Mucosa of gallbladder (tissue), 1 donor: Measurements from ENCODE around the gene CREBBP. TPM values are rescaled to one million over a fixed set of nuclear protein-coding genes. Genes with fewer than 3 reads are reported as not detected.
A peak's percentile ranks its signal among the peaks of the same experiment; 100 is the strongest.
"Not testable (repeated sequence)": the region's sequence is repeated elsewhere in the genome, so short reads cannot be mapped to it uniquely, and the experiment has no call there.

ENCODE experiments used
- DNase-seq: peaks from one replicate; pipeline ENCODE4 v3.0.0-alpha.2; 2020; ENCODE audit warnings: low spot score
- total RNA-seq: library from RNA; stranded (reverse); gene quantifications from one replicate; pipeline ENCODE4 v1.2.1, GENCODE V29; 2021
- donor health status: DM: no; HTN: no; CAD: no.

Gene CREBBP
- total RNA-seq, result 74.6 TPM

GRCh38 chr16:3880623-3881498 lies at the start of gene CREBBP:
Gene CREBBP (minus strand): TSS chr16:3880713. CDS start chr16:3879916, 797 bp downstream.
- peak; percentile 89 for DNase-seq

DNA sequence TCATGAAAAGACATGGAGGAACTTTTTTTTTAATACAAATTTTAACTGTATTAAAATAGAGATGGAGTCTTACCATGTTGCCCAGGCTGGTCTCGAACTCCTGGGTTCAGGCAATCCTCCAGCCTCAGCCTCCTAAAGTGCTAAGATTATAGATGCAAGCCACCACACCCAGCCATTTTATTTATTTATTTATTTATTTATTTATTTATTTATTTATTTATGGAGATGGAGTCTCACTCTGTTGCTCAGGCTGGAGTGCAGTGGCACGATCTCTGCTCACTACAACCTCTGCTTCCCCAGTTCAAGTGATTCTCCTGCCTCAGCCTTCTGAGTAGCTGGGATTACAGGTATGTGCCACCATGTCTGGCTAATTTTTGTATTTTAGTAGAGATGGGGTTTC lies 46.6 kb upstream of the CREBBP start:
- DNase-seq, result not testable (repeated sequence)

GRCh38 chr16:3924763-3925162 lies 44.2 kb upstream of the CREBBP start:
- no peak for DNase-seq

GRCh38 chr16:3922241-3922640 lies 41.7 kb upstream of the CREBBP start:
- DNase-seq, result no peak

GRCh38 chr16:3920206-3920605 lies 39.7 kb upstream of the CREBBP start:
- no peak for DNase-seq

GRCh38 chr16:3919413-3919812 lies 38.9 kb upstream of the CREBBP start:
- DNase-seq, result no peak

DNA sequence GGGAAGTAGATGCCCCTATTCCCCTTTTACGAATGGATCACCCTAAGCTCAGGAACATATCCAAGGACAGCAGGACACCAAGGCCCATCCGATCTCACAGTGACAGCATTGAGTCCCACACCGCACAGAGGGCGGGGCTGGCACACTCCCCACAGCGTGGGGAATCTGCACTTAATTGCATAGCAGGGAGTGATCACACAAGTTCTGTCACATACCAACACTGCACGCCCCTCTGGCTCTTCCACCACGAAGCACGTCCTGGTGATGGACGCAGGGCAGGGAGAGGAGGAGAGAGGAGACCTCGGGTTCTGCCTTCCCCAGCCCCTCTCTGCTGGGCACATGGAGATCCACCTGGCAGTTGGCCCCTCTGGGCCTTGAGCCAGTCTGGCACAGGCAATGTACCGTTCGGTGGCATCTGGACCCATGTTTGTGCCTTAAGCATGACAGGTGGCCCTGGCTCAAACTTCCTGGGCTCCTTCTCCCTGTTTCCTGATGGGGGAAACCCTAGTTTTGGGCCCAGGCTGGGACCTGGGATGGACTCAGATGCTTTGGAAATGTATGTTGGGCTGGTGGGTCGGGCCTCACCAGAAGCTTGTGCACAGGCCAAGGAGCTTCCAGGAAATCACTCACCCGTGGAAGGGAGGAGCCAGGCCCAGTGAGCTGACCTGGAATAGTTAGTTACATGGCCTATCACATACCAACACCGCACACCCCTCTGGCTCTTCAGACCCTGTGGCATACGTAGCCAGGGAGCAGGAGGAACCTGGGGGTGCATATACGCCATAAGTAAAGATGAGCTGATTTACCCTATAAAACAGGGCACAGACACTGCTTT lies 35.1 kb upstream of the CREBBP start:
- no peak for DNase-seq

DNA sequence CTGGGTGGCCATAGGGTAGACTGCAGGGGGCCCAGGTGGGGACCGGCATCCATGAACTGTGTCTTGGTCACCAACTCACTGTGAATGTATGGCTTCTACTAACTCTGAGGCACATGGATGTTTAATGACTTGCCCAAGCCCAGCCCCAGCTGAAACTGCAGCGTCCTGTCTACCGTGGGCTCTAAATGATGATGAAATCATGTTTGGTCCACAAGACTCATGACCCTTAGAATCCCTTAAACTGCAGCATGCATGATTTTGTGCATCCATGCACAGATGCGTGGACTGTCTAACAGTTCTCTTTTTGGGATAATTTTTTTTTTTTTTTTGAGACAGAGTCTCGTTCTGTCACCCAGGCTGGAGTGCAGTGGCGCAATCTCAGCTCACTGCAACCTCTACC lies 32.4 kb upstream of the CREBBP start:
- no peak for DNase-seq

GRCh38 chr16:3912373-3912772 lies 31.9 kb upstream of the CREBBP start:
- no peak for DNase-seq

DNA sequence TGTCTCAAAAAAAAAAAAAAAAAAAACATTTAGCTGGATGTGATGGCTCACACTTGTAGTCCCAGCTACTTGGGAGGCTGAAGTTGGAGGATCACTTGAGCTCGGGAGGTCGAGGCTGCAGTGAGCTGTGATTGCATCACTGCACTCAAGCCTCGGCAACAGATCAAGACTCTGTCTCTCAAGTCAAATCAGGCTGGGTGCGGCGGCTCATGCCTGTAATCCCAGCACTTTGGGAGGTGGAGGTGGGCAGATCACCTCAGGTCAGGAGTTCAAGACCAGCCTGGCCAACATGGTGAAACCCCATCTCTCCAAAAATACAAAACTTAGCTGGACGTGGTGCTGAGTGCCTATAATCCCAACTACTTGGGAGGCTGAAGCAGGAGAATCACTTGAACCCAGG lies 31.2 kb upstream of the CREBBP start:
- not testable (repeated sequence) for DNase-seq

DNA sequence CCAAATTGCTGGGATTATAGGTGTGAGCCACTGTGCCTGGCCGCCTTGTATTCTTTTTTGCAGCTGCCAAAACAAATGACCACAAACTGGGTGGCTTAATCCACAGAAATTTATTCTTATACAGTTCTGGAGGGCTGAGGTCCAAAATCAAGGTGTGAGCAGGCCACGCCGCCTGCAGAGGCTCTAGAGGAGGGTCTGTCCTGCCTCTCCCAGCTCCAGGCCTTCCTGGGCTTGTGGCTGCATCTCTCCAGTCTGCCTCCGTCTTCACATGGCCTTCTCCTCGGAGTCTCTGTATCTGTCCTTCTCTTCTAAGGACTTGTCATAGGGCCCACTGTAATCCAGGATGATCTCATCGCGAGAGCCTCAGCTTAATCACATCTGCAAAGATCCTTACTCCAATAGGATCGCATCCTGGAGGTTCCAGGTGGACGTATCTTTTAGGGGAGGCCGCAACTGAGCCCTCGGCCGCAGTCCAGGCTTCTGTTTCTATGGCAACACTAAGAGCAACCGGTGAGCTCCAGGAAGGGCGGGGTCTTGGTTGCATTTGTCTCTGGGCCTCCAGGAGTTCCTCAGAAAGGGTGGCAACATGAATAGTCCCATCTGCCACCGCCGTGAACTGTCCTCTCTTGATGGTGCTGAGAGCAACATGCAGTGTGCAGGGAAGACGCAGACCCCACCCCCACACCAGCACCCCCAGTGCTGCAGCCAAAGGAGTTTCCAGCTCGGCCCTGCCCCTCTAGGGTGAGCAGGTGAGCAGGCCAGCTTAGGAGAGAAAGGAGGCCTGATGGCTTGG lies 29.5 kb upstream of the CREBBP start:
- no peak for DNase-seq

DNA sequence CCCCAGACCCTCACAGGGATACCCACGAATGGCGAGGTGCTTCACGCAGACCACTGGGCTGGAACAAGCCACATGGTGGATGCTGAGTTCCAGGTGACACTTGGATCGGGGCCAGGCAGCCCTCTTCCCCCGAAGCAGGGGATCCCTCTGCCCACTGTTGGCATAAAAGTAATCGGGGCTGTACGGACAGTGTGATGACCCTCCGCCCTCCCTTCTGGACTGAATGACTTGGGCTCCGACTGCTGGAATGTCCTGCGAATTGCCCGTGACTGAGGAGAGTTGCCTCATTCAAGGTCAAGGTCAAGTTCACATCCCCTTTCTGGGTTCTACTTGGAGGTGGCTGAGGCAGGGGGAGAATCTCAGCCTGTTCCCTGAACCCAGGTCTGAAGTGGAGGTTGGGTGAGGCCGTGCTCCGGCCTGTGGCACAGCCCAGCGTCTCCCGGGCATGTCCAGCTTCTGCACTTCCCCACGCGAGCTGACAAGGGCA lies 28.5 kb upstream of the CREBBP start:
- no peak for DNase-seq

- no peak for DNase-seq
These were observed 27.1 kb upstream of the CREBBP start for GRCh38 chr16:3907586-3907985.

DNA sequence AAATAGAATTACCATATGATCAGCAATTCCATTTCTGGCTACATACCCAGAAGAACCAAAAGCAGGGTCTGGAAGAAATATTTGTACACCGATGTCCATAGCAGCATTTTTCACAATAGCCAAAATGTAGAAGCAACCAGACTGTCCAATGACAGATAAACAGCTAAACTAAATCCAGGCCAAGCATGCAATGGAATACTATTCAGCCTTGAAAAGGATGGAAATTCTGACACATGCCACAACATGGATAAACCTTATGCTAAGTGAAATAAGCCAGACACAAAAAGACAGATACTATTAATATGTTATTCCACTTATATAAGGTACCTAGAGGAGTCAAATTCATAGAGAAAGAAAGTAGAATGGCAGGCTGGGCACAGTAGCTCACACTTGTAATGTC lies 25.9 kb upstream of the CREBBP start:
- no peak for DNase-seq

DNA sequence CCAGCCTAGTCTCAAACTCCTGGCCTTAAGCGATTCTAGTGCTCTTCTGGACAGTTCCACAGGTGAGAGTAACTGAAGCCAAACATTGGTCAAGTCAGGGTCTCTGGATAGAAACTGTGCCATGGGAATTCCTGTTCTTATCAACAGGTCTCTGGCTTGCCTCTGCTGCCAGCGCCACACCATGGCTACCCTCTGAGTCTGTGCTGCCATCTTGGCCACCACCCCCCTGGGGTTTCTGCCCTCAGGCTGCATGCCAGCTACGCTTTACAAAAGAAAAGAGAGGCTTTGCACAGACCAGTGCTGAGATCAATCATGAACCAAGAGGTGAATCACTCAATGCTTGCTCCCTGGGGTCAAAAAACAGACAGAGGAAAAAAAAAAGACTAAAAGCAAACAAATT lies 24.4 kb upstream of the CREBBP start:
- no peak for DNase-seq

DNA sequence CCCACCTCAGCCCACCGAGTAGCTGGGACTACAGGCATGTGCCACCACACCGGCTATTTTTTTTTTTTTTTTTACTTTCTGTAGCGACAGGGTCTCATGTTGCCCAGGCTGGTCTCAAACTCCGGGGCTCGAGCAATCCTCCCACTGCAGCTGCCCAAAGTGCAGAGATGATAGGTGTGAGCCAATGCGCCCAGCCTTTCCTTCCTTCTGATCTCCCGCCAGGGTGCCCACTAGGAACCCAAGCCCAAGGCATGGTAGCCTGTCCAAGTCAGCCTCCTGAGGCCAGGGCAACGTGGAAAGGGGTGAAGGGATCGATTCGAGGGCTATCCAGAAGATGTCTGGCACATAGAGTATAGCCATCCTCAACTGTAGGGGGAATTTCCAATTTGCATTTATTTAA lies 9.6 kb upstream of the CREBBP start:
- DNase-seq, result no peak

DNA sequence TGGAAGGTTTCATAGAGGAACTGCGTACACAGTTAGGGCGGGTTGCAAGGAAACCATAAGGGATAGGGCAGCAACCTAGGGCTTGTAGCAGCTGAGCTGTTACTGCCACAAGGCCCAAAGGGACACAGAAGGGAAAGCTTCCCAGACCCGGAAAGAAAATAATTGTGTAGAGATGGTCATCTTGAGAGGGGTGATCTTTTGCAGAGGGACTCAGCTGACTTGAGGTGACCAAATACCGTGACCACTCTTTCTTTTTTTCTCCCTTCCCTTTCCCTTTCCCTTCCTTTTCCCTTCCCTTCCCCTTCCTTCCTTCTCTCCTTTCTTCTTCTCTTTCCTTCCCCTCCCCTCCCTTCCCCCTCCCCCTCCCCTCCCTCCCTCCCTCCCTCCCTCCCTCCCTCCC lies 8.5 kb upstream of the CREBBP start:
- no peak for DNase-seq

DNA sequence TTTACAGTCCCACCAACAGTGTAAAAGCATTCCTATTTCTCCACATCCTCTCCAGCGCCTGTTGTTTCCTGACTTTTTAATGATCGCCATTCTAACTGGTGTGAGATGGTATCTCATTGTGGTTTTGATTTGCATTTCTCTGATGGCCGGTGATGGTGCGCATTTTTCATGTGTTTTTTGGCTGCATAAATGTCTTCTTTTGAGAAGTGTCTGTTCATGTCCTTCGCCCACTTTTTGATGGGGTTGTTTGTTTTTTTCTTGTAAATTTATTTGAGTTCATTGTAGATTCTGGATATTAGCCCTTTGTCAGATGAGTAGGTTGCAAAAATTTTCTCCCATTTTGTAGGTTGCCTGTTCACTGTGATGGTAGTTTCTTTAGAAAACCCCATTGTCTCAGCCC lies 5.5 kb upstream of the CREBBP start:
- not testable (repeated sequence) for DNase-seq

DNA sequence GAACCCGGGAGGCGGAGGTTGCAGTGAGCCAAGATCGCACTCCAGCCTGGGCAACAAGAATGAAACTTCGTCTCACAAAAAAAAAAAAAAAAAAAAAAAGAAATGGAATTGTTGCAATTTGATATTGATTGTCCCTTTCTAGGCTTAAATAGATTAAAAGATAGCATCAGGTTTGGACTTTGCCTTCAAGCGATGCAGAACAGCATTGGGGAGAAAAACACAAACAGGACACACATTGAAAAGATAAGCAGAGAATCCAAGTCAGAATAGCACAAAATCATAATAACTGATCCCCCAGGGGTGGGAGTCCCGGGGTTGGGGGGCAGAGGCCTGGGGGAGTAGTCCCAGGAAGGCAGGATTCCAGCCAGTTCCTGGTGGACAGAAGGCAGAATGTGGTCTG lies 3.9 kb upstream of the CREBBP start:
- no peak for DNase-seq

GRCh38 chr16:3882531-3882930 lies 2.0 kb upstream of the CREBBP start:
- no peak for DNase-seq

GRCh38 chr16:3881499-3881990 lies 1.0 kb upstream of the CREBBP start:
- no peak for DNase-seq
